Measurements from ENCODE around the gene CTXN1. TPM values are rescaled to one million over a fixed set of nuclear protein-coding genes. Genes with fewer than 3 reads are reported as not detected.
A peak's percentile ranks its signal among the peaks of the same experiment; 100 is the strongest.

CTXN1 gene
- polyA plus RNA-seq, 1 of the 3 experiments (the other 2 are of a cell fraction) = 53.8 TPM

- TF ChIP-seq ZBTB33 (IDR thresholded peaks at IDR 0.05; ENCODE audit: borderline replicate concordance, low read depth) (no peak), CTCF (IDR thresholded peaks at IDR 0.05) (no peak), JUND (IDR thresholded peaks at IDR 0.05) (no peak)
Measured at GRCh38 chr19:7920519-7921301, 5.2 kb downstream of the CTXN1 start (continued).

DNA sequence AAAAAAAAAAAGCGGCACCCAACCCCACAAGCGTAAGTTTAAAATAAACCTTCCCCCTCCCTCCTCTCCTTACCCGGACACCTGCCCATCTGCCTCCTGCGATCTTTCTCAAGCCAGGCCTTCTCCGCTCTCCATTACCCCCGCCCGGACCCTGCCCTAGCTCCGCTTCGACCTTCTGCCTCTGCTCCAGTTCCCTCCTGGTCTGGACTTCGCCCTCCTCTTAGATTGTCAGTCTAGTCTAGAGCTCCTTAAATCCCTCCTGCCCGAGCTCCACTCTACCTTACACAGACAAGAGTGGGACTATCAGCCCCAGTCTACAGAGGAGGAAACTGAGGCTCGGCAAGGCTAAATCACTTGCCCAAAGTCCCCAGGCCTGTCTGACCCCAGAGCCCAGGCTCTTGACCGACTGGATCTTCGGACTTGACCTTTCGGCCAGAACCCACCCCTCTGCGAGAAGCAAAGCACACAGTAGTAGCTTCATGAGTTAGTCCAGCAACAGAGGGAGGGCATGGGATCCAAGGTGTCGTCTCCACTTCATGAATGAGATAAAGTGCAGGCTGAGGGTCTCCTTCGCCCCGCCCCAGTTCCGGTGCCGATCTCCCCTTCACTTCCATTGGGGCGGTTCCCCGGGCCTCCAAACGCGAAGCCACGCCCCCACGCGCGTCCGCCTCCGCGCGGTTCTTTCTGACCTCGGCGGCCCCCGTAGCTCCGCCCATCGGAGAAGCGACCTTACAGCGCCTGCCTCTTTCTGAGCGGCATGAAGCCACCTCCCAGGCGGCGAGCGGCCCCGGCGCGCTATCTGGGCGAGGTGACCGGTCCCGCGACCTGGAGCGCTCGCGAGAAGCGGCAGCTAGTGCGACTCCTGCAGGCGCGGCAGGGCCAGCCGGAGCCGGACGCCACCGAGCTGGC, 6.1 kb downstream of the CTXN1 start, which contains the start of gene SNAPC2:
Gene SNAPC2 (plus strand): TSS at position 729 of the 909 bp plus-strand sequence. CDS start 29 bp downstream, at position 758.
- H3K4me1 ChIP-seq (ENCODE audit: control insufficient read depth in 1 of 2, insufficient read depth in 2 of 2, low read depth in 1 of 2, low read length in 1 of 2) = peaks cover 10 to 41% of the 10 kb centered on the region in 2 experiments; a peak in 2 of 4 replicates
- no peaks in the 10 kb centered on the region for H3K9me2 ChIP-seq
- peaks cover 7% of the 10 kb centered on the region; the same call in 1 of the 2 replicates for H3K27me3 ChIP-seq (ENCODE audit: insufficient read depth)
- peak within 1 kb of the TSS; percentile 81 for H3K9ac ChIP-seq
- peaks cover 0 to 20% of the 10 kb centered on the region in 2 experiments for H3K36me3 ChIP-seq (replicated peaks in 1 of 2; ENCODE audit: control insufficient read depth in 1 of 2, insufficient read depth in 2 of 2, low read length in 1 of 2)
- ChIA-PET POLR2A (interaction anchor here (0.6 to 2.4 kb wide), 7 partner anchors 9 to 58 kb away, joined by 3 to 10 read pairs (median 8); partner anchors contain the start of genes MAP2K7, PRR36 and TIMM44), CTCF (interaction anchor here (0.6 to 5.0 kb wide), 11 partner anchors 10 to 352 kb away, joined by 3 to 36 read pairs (median 4); partner anchors contain the start of genes MAP2K7, PRR36 and TRAPPC5)
- peaks cover 24% of the 10 kb centered on the region; the same call in 1 of the 2 replicates for H3K79me2 ChIP-seq (ENCODE audit: insufficient read depth)
- H4K20me1 ChIP-seq (ENCODE audit: insufficient read depth) = peaks cover 32% of the 10 kb centered on the region
- no peaks in the 10 kb centered on the region for H3K9me3 ChIP-seq
- 55% methylated on average over 20 of the region's 62 CpGs for WGBS (ENCODE audit: low lambda C conversion rate)
- peak within 1 kb of the TSS; percentile 86 to 92 for H3K27ac ChIP-seq (ENCODE audit: low read depth in 2 of 2, low read length in 1 of 2)
- DNase-seq = peak; percentile 90
- peak within 1 kb of the TSS; percentile 94 for H3K4me2 ChIP-seq
- peak within 1 kb of the TSS; percentile 84; the same call in 1 of the 2 replicates for H2AFZ ChIP-seq (ENCODE audit: low read depth)
- H3K4me3 ChIP-seq (ENCODE audit: low read depth in 2 of 2, low read length in 1 of 2) = peak within 1 kb of the TSS; percentile 77
- H3F3A ChIP-seq (replicated peaks; ENCODE audit: insufficient read depth) = peaks cover 4% of the 10 kb centered on the region
- TF ChIP-seq NFIC (IDR thresholded peaks at IDR 0.05; ENCODE audit: borderline replicate concordance) (peak; percentile 37; the same call in 1 of the 2 replicates), ZBTB33 (IDR thresholded peaks at IDR 0.05; ENCODE audit: borderline replicate concordance, low read depth) (no peak), MXI1 (IDR thresholded peaks at IDR 0.05; ENCODE audit: low read depth, low read length) (peak; percentile 56; the same call in 1 of the 2 replicates), EZH2phosphoT487 (IDR thresholded peaks at IDR 0.05; ENCODE audit: borderline replicate concordance, low read depth) (no peak), FOXJ3 (CRISPR knock-in tag; IDR thresholded peaks at IDR 0.05) (no peak; the same call in 1 of the 2 replicates), RCOR1 (IDR thresholded peaks at IDR 0.05; ENCODE audit: low read length) (peak; percentile 17; the same call in 1 of the 2 replicates), RFX5 (IDR thresholded peaks at IDR 0.05; ENCODE audit: low read length) (no peak), YY1 (IDR thresholded peaks at IDR 0.05; ENCODE audit: low read depth) (peak; percentile 34; the same call in 1 of the 2 replicates), GABPA (IDR thresholded peaks at IDR 0.05; ENCODE audit: low read depth) (0 out of 2 replicates have a peak, but pooled peaks have one; percentile 31), USF1 (IDR thresholded peaks at IDR 0.05; ENCODE audit: borderline replicate concordance, low read depth) (no peak), CHD2 (IDR thresholded peaks at IDR 0.05; ENCODE audit: low read length, partially characterized antibody) (peak; percentile 59), GATA2 (CRISPR knock-in tag; IDR thresholded peaks at IDR 0.05) (no peak)
- TF ChIP-seq, protein P1, sequence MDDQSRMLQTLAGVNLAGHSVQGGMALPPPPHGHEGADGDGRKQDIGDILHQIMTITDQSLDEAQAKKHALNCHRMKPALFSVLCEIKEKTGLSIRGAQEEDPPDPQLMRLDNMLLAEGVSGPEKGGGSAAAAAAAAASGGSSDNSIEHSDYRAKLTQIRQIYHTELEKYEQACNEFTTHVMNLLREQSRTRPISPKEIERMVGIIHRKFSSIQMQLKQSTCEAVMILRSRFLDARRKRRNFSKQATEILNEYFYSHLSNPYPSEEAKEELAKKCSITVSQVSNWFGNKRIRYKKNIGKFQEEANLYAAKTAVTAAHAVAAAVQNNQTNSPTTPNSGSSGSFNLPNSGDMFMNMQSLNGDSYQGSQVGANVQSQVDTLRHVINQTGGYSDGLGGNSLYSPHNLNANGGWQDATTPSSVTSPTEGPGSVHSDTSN (IDR thresholded peaks at IDR 0.05) = 0 out of 2 replicates have a peak, but pooled peaks have one; percentile 22

All from SK-N-SH (cell line).